Kidney epithelial cell (primary cell): ENCODE data around the gene MAPK9. TPM values are rescaled to one million over a fixed set of nuclear protein-coding genes. Genes with fewer than 3 reads are reported as not detected.

Source experiments
- DNase-seq: peaks from one replicate; pipeline ENCODE4 v3.0.0-alpha.2; 2010; ENCODE audit warnings: low read depth
- H3K27me3 ChIP-seq: 2 replicates; pipeline ENCODE4 v1.6.0; 2011; ENCODE audit warnings: low read length; ENCODE audit not compliant: control insufficient read depth, insufficient read depth
- H3K36me3 ChIP-seq: 2 replicates; pipeline ENCODE4 v1.5.1; 2011; ENCODE audit warnings: low read length; ENCODE audit not compliant: control insufficient read depth, insufficient read depth
- H3K4me3 ChIP-seq: 2 replicates; pipeline ENCODE4 v1.5.1; 2011; ENCODE audit warnings: low read depth, mild to moderate bottlenecking, control low read depth, low read length
- CTCF ChIP-seq: IDR thresholded peaks from 2 replicates; pipeline ENCODE4 v1.5.1; 2011; ENCODE audit warnings: mild to moderate bottlenecking, moderate library complexity, low read length, control low read depth, inconsistent platforms; ENCODE audit not compliant: insufficient read depth, poor library complexity, severe bottlenecking
- total RNA-seq: library from RNA; depleted of rRNA; stranded (reverse); fragments of >200 nt; gene quantifications from 2 replicates; pipeline ENCODE4 v1.2.3, GENCODE V29; 2015

Gene MAPK9
- total RNA-seq, 1 donor from 2014 or later: 22.5 TPM

GRCh38 chr5:180297587-180298282 is 5.9 kb upstream of the MAPK9 start:
- H3K27me3 ChIP-seq: peaks cover 2% of the 10 kb centered on the region
- no peak overlapping the region for H3K4me3 ChIP-seq
- DNase-seq: no peak
- TF ChIP-seq CTCF: no peak
- H3K36me3 ChIP-seq: no peaks in the 10 kb centered on the region

GRCh38 chr5:180296771-180297170 is 4.9 kb upstream of the MAPK9 start:
- H3K27me3 ChIP-seq: peaks cover 2% of the 10 kb centered on the region
- H3K4me3 ChIP-seq: no peak overlapping the region
- no peaks in the 10 kb centered on the region for H3K36me3 ChIP-seq
- DNase-seq: no peak
- no peak for TF ChIP-seq CTCF

GRCh38 chr5:180294913-180295555 is 3.2 kb upstream of the MAPK9 start:
- TF ChIP-seq CTCF: no peak
- DNase-seq: no peak
- Histone ChIP-seq H3K27me3 (no peaks in the 10 kb centered on the region), H3K4me3 (no peak overlapping the region), H3K36me3 (no peaks in the 10 kb centered on the region)

- Histone ChIP-seq H3K4me3 (no peak overlapping the region), H3K27me3 (no peaks in the 10 kb centered on the region)
Observed at GRCh38 chr5:180294411-180294810, 2.5 kb upstream of the MAPK9 start.

GRCh38 chr5:180291234-180291940 is 496 bp downstream of the MAPK9 start:
- Histone ChIP-seq H3K27me3 (no peaks in the 10 kb centered on the region), H3K4me3 (peak overlapping the region; percentile 56), H3K36me3 (no peaks in the 10 kb centered on the region)
- DNase-seq: no peak
- TF ChIP-seq CTCF: no peak

More at GRCh38 chr5:180294411-180294810, 2.5 kb upstream of the MAPK9 start:
- no peak for DNase-seq
- no peaks in the 10 kb centered on the region for H3K36me3 ChIP-seq
- no peak for TF ChIP-seq CTCF
